ENCODE results near the gene SDR9C7.

The SDR9C7 gene

DNA sequence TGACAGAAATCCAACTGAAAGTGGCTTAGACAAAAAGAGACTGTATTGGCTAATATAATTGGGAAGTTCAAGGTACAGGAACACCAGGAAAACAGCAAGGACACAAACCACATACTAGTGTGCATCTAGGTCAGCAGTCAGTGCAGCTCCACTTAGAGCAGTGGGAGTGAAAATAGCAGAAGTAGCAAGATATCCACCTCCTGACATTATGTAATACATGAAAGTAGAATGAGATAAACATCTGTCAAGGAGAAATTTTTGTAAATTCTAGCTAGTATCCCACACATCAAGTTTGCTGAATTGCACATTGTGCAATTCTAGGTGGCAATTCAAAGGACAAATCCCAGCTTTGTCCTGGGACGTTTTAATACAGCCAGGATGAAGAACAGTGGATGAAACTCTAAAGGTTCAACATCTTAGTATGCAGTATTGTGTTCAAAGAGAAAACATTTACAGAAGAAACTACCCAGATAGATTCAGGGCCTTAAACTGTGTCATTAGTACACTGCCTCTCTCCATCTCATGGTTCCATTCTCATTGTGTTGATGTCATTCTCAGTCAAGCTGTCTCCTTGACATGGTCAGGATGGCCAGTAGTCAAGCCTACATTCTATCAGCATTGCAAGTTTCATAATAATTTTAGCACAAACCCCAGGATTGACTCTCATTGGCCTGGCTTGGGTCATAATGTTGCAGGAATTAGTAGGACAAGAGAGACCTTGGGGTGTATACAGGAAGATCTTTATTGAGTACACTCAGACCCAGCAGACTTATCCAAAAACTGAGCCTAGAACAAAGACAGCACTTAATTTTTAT, 56.8 kb downstream of the SDR9C7 start:
- ATAC-seq = no peak
- DNase-seq = no peak

DNA sequence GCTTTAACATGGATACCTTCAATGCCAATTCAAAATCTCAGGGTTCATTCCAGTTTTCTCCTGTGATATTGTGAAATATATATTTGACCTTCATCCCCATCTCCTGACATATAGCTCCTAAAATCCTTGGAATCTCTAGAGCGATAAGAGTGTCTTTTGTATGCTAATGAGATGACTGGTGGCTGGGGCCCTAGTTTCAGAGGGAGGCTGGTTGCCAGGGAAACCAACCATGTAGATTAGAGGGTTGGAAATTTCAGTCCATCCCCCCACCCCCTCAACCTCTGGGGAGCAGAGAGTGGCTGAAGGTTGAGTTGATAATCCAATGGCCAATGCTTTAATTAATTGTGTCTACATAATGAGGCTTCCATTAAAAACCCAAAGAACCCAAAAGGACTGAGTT, 59.4 kb downstream of the SDR9C7 start:
- no peak for DNase-seq
- ATAC-seq = no peak

DNA sequence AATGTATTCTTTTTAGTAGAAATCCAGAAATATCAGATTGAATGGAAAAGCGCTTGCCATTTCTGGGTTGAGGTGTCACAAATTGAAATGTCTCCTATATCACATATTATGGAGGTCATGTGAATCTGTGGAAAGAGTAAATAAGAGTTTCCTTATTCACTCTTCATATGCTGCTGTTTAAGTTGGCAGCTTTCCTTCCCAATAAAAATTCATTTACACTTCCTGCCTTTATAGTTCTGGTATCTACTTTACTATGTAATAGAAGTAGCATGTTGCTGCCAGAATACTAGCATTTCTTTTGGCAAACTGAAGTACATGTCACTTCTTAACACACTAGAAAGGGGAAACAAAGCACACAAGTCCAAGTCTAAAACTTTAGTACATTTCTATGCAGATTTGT, 60.8 kb downstream of the SDR9C7 start:
- DNase-seq = no peak
- no peak for ATAC-seq
